NCI-H460 (cell line): ENCODE results near the gene HNRNPD. TPM values are rescaled to one million over a fixed set of nuclear protein-coding genes. Genes with fewer than 3 reads are reported as not detected.
"Not testable (repeated sequence)": the region's sequence is repeated elsewhere in the genome, so short reads cannot be mapped to it uniquely, and the experiment has no call there.

Experiments
- DNase-seq: peaks from one replicate; pipeline ENCODE4 v3.0.0-alpha.2; 2016; ENCODE audit warnings: low read depth; ENCODE audit errors: extremely low read depth
- total RNA-seq: library from RNA; depleted of rRNA; stranded (reverse); fragments of >200 nt; shearing (Covaris generic); gene quantifications from 2 replicates; pipeline ENCODE4 v1.2.3, GENCODE V29; 2014

HNRNPD gene
- total RNA-seq, 1 experiment from 2014 or later, result 38.2 TPM

DNA sequence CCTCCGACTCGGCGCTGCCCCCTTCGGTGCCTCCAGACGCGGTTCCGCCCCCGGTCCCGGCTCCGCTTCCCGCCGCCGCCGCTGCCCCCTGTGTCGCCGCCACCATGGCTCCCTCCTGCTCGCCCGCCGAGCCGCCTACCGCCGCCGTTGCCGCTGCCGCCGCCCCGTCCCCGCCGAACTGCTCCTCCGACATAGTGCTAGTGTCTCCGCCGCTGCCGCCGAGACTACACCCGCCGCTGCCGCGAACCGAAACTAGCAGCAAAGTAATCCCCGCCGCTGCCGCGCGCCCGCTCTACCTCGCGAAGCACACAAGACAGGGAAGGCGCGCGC, 340 bp downstream of the HNRNPD start:
- DNase-seq, result no peak

DNA sequence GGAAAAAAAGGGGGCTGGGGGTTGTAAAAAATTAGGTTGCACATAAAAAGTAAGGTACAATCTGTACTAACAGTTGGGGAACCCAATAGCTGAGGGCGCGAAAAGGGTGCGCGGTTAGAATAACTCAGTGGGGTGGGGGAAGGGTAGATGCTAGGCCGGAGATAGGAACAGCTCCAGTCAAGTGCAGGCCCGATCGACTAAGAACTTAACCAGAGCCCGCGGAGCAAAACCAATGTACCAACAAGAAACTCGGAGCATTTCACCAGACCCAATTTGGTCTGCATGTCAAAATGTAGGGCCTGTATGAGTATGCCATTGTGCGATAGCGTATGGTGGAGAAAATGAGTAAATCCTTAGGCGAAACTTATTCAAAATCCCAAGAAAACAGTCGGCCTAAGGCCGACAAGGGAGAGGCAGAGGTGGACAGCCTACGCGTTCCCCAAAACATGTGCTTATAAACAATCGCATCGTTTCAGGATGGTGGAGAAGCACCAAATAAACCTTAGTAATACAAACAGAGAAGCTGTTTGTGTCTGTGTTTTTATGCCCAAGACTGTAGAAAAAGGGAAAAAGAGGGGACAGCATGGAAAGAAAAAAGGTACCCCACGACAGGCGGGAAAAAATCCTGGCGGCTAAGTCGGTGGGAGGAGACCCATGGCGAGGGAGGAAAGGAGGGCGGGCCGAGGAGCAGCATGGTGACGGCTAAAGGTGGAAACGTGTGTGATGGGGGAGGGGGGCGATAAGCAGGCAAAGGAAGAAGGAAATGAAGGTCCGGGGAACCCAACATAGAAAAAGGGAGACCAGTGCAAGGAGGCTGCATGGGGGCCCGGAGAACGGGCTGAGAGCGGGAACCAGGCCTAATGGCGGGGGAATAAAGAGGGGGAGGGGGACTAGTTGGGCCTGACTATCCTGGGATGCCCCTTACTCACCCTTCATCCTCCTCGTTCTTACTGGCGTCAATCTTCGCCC, 990 bp downstream of the HNRNPD start:
- peak; percentile 52 for DNase-seq

- no peak for DNase-seq
Observed at GRCh38 chr4:82371497-82371896, 2.3 kb downstream of the HNRNPD start.

DNA sequence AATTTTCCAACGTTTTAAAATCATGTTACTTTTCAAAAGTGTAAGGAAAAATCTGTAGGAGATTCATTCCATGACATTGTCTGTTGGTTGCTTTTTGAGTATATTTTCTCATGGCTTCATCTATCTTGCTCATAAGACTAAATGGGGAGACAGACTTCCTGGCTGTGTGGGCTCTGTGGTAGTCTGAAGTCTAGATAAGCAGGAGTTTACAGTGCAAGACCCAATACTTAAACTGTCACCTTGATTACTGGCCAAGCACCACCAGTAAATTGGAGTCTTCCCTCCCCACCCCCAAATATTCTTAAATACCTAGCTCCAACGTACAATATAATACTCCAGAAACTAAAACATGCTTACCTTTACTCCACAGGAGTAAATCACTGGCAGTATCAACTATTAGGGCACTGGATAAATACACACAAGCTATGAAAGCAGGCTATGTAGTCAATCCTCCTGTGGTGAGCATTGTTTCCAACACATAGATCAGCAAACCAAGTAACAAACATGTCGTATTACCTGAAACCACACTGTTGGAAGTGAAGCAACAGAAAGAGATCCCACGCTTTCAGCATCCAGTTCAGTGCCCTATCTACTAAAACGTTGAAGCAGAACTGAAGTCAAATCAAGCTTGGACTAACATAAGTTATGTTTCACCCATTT, 6.2 kb downstream of the HNRNPD start:
- no peak for DNase-seq

DNA sequence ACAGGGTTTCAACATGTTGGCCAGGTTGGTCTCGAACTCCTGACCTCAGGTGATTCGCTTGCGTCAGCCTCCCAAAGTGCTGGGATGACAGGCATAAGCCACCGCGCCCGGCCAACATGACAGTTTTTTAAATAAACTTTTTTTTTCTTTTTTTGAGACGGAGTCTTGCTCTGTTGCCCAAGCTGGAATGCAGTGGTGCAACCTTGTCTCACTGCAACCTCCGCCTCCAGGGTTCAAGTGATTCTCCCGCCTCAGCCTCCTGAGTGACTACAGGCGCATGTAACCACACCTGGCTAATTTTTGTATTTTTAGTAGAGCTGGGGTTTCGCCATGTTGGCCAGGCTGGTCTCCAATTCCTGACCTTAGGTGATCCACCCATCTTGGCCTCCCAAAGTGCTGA, 7.4 kb downstream of the HNRNPD start:
- DNase-seq, result not testable (repeated sequence)

- no peak for DNase-seq
Observed at GRCh38 chr4:82363896-82364487, 9.8 kb downstream of the HNRNPD start.

GRCh38 chr4:82362565-82362964, 11.2 kb downstream of the HNRNPD start:
- no peak for DNase-seq

DNA sequence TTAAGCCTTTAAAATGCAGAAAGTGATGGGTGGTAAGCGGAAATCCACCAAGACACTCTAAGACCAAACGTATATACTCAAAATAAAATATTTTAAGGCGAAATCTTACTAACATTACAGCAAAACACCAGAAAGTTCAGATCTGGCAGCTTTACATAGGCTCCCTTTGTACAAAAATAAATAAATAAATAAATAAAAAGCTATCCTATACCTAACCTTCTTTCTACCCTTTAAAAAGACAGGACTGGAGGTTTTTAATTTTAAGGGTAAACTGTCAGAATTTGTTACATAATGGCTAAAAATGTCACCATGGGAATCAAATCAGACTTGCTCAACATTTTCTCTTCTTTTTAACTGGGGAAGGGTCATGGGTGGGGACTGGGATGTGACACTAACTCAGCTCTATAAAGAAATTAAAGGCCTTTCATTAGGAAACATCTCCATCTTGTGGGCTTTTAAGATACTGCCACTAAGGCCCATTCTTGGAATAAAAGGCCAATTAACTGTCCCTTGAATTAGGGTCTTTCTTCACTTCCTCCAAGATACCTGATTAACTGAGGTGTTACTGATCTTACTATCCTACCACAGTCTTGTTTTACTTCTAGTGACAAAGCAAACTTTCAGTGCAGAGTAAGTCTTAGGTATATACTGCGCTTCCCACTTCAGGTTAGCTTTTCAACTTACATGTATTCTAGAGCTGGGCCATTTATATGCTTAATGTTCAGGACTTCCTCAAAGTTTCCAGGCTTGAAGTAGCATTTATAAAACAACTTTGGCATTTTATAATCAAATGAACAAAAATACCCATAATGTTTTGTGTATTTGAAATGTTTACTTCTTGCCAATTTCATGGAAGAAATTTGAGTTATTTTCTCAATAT, 13.3 kb downstream of the HNRNPD start:
- DNase-seq, result no peak

DNA sequence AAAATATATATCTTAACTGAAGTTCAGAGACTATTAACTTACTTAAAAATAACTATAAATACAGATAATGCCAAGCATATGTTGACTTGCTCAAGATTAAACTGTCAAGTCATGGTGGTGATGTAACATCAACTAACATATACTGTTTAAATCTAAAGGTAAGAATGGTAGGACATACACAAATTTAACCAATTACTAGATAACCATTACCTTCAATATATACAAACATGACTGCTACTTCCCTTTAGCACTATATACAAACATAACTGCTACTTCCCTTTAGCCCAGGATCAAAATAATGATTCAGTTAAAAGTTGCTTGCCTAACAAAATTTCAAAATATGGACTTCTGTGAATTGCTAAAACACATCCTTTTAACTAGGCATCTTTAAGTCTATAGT, 14.9 kb downstream of the HNRNPD start:
- DNase-seq, result no peak

- DNase-seq, result no peak
Observed at GRCh38 chr4:82357640-82358039, 16.2 kb downstream of the HNRNPD start.

DNA sequence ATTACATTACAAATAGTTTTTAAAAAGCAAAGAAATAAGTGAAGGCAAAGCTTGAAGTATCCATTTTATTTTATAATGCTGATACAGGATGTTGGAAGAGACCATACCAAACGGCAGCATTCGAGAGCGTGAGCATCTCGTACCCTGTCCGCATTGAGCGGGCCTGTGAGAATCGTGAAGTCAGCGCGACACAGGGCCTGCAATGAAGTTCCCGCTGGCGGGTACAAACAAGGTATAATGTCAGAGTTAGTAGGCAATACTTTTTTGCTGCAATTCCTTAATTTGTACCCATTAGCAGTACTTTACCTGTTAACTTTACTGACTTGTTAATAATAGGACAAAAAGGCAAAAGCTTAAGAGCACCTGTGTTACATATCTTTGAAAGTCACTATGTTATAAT, 19.0 kb downstream of the HNRNPD start:
- no peak for DNase-seq

DNA sequence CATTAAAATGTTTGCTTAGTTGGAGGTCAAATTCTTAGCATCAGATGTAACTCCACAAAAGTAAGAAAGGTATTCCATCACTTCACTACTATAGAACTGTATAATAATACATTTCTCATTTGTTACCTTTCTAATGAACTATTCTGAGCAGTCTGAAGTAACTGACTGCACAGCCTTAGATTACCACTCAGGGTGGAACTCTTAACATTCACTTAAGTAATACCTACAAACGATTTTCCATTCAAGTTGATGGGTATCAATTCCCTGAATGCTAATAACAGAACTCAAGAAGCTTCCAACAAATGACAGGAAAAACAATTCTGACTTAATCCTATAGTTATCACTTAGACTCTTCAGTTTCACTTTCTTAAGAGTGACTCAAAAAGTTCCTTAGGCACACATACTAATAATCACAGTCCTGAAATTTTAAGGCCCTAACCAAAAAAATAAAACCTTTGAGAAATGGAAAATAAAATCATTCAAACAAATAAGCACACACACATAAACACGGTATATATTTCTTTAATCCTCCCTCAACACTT, 20.9 kb downstream of the HNRNPD start:
- DNase-seq, result no peak

DNA sequence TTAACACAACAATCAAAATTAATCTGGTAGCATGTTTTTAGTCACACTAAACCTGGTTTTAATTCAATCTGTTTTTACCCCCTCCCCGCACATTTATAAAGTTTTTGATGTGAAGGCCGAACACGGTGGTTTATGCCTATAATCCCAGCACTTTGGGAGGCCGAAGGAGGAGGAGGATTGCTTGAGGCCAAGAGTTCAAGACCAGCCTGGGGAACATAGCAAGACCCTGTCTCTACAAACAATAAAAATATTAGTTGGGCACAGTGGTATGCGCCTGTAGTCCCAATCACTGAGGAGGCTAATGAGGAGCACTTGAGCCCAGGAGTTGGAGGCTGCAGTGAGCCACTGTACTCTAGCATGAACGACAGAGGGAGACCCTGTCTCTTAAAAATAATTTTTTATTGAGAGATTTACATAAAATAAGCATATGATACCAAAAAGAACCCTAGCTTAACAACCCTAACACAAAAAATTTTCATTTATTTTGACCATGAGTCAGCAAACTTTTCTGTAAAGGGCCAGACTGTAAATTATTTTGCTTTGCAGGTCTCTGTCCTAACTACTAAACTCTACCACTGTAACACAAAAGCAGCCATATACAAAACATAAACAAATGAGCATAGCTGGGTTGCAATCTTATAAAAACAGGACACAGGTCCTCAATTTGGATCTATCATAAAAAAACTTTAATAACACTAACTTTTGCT, 21.5 kb downstream of the HNRNPD start:
- DNase-seq, result no peak

DNA sequence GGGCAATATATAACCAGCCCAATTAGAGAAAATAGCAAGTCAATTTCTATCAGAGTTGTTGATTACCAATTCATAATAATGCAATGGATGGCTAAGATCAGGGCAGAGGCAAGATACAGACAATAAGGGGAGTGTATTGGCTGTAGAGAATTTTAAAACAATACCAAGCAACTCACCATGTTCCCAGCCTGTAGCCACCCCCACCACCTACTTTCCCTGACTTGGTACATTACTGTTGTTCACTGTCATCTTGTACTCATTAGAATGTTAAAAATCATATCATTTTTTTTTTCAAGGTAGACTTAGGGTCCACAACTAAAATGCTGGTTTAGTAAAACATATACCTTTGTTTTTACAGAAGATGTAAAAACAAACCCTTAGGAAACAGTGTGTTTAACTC, 27.7 kb downstream of the HNRNPD start:
- DNase-seq, result no peak

DNA sequence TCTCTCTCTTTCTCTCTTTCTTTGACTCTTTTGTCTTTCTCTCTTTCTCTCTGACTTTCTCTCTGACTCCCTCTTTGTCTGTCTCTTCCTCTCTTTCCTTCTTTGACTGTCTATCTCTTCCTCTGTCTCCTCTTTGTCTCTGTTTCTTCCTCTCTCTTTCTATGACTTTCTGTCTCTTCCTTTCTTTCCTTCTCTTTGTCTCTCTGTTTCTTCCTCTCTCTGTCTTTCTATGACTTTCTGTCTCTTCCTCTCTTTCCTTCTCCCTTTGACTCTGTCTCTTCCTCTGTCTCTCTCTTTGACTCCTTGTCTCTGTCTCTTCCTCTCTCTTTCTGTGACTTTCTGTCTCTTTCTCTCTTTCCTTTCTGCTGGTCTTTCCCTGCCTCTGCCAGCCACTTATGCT, 38.7 kb downstream of the HNRNPD start:
- no peak for DNase-seq

- DNase-seq, result not testable (repeated sequence)
Observed at GRCh38 chr4:82333641-82334040, 40.1 kb downstream of the HNRNPD start.

DNA sequence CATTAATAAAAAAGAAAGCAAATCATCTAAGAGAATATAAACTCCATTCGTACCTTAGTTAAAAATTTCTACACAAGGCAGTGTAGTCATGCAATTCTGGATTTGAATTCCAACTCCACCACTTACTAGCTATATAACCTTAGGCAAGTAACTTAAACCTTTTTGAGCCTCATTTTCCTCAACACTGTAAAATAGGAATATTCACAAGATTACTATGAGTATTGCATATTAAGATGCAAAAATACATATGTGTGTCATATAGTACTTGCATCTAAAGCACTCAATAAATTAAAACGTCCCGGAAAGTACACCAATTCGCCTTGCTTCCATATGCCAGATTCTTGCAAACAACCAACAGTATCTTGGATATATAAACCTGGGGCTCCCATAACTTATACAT, 42.0 kb downstream of the HNRNPD start:
- no peak for DNase-seq

GRCh38 chr4:82320351-82320750, 53.4 kb downstream of the HNRNPD start:
- no peak for DNase-seq

DNA sequence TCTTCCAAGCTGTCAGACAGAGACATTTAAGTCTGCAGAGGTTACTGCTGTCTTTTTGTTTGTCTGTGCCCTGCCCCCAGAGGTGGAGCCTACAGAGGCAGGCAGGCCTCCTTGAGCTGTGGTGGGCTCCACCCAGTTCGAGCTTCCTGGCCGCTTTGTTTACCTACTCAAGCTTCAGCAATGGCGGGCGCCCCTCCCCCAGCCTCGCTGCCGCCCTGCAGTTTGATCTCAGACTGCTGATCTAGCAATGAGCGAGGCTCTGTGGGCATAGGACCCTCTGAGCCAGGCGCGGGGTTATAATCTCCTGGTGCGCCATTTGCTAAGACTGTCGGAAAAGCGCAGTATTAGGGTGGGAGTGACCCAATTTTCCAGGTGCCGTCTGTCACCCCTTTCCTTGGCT, 70.7 kb downstream of the HNRNPD start:
- DNase-seq, result not testable (repeated sequence)
